GM11168 (cell line): Measurements from ENCODE around the gene CFD.
"Not testable (repeated sequence)": the region's sequence is repeated elsewhere in the genome, so short reads cannot be mapped to it uniquely, and the experiment has no call there.

Source experiments
- in situ Hi-C: fragments of 300-500 bp; cut with MboI; formaldehyde crosslinking; loops from one replicate; pipeline ENCODE4 v1.12.0; 2022; ENCODE audit warnings: low sequenced_read_pairs; ENCODE audit not compliant: unreplicated experiment

The CFD gene

DNA sequence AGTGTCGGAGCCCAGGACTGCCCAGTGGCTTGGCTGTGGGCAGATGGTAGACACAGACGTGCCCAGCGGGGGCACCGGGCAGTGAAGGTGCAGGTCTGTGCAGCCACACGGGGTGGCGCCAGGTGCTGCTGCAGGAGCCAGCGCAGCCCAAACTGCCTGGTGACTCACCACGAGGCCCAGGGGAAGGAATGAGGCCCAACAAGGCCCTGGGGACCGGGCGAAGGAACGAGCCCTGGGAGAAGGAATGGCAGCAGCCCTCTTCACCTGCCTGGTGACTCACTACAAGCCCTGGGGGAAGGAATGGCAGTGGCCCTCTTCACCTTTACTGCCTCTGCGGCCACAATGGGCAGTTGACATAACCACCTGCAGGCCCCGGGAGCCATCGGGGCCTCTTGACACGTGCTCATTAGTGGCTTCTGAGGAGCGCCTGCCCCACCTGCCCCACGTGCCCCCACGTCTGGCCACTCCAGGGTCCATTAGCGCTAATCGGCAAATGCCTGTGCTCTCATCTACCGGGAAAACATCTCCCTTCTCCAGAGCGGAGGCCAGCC, 24.3 kb downstream of the CFD start:
- in situ Hi-C loops = no loop called here

DNA sequence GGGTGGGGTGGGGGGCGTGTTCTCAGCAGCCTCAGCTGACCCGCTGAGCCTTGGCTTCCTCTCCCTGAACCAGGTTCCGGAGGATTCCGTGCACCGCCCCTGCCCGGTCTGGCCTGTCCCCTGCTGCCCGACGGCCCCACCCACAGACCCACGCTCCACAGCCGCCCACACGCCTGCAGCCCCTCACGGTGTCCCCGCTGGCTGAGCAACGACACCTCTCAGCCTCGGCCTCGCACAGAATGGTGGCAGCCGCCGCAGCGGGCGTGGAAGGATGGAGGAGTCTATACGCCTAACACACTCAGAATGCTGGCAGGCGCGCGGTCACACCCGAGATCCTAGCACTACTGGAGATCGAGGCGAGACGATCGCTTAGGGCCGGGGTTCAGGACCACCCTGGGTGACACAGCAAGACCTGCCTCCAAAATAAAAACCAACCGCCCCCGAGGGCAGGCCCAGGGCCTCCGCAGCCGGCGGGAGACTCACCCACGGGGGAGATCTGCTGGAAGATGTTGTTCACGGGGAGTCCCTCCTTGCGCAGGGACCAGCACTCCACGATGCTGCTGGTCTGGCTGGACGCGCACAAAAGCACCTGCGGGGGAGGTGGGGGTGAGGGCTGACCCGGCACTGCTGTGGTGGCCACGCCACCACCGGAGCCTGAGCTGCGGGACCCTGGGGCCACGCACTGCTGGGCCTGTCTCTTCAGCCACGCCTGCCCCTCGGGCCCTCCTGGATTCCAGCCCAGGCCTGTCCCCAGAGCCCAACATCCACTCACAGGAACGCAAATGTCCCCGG, 25.2 kb downstream of the CFD start:
- in situ Hi-C loops = no loop called here

GRCh38 chr19:885536-886224, 26.2 kb downstream of the CFD start:
- in situ Hi-C loops = no loop called here

DNA sequence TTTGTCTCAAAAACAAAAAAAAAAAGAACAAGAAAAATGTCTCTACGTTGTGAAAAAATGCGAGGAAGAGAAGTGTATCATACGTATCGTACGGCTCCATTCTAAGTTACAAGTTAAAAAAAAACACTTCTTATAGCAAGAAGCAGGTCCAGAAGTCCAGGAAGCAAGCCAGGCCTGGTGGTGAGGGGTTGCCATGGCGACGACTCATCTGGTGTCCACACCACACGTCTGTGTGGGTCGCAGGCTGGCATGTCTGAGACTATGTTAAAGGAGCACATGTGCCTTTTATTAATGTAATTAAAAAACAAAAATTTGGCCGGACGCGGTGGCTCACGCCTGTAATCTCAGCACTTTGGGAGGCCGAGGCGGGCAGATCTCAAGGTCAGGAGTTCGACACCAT, 27.6 kb downstream of the CFD start:
- in situ Hi-C loops = no loop called here

- in situ Hi-C loops = no loop called here
These were observed 28.1 kb downstream of the CFD start for GRCh38 chr19:887599-887998.

GRCh38 chr19:888581-889385, 29.3 kb downstream of the CFD start:
- in situ Hi-C loops = no loop called here

- in situ Hi-C loops = no loop called here
These were observed 30.3 kb downstream of the CFD start for GRCh38 chr19:889662-890295.

DNA sequence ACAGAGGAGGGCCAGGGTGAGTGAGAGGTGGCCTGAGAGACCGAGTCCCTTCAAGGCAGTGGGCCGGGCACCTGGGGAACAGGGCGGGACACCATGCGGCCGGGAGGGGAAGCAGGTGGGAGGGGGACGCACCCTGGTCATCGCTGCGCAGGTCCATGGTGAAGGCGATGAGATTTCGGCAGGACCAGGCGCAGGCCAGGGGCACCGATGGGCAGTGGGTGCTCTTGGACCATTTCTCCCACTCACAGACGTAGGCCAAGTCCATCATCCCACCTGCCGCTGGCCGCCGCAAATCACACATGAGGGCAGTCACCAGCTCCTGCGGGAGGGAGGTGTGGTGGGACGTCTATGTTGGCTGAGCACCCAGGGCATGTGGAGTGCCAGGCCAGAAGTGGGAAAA, 31.4 kb downstream of the CFD start:
- in situ Hi-C loops = no loop called here

DNA sequence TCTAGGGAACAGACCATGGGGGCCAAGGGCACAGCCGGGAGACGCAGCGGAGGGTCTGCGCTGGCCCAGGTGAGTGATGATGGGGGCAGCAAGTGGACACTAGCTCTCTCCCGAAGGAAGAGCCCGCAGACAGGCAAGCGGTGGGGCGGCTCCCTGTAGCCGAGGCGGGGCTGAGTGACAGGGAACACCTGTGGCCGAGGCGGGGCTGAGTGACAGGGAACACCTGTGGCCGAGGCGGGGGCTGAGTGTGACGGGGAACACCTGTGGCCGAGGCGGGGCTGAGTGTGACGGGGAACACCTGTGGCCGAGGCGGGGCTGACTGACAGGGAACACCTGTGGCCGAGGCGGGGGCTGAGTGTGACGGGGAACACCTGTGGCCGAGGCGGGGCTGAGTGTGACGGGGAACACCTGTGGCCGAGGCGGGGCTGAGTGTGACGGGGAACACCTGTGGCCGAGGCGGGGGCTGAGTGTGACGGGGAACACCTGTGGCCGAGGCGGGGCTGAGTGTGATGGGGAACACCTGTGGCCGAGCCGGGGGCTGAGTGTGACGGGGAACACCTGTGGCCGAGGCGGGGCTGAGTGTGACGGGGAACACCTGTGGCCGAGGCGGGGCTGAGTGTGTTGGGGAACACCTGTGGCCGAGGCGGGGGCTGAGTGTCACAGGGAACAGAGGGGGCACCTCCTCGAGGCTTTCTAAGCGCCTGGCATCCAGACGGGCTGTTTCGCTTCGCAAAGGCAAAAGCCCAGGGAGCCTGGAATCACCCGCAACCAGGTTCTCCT, 32.1 kb downstream of the CFD start:
- in situ Hi-C loops = not testable (repeated sequence)

DNA sequence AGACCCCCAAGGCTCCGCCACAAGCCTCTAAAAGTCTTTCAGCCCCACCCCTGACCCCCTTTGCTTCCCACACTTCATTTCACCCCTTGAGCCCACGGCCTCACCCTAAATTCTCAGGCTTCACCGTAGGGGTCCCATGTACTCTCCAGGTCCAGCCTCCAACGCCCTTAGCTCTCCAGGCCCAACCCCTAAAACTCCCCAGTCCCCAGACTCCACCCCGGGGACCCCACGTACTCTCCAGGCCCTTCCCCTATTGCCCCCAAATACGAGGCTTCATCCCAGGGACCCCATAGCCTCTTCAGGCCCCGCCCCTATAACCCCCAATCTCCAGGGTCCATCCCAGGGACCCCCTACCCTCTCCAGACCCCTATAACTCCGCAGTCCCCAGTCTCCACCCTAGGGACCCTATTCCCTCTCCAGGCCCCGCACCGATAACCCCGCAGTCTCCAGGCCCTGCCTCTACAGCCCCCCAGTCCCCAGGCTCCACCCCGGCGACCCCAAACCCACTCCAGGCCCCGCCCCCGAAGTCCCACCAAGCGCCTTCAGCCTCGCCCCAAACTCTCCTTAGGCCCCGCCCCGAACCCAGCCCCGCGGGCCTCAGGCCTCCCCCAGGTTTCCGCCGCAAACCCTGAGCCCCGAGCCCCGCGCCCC, 32.9 kb downstream of the CFD start:
- in situ Hi-C loops = no loop called here

DNA sequence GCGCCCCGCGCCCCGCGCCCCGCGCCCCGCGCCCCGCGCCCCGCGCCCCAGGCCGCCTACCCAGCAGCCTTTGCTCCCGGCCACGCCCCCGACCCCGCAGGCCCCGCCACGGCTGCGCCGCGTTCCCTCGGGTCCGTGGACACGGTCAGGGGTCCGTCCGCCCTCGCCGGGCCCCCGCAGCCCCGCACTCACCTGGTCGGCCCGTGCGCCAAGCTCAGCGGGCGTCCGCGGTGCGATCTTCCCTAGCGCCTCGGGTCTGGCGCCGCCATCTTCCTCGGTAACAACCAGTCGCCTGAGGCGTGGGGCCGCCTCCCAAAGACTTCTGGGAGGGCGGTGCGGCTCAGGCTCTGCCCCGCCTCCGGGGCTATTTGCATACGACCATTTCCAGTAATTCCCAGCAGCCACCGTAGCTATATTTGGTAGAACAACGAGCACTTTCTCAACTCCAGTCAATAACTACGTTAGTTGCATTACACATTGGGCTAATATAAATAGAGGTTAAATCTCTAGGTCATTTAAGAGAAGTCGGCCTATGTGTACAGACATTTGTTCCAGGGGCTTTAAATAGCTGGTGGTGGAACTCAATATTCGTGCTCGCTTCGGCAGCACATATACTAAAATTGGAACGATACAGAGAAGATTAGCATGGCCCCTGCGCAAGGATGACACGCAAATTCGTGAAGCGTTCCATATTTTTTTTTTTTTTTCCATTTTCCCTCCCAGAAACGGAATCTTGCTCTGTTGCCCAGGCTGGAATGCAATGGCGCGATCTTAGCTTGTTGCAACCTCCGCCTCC, 33.6 kb downstream of the CFD start, which contains the start of the genes MED16 and RNU6-9:
MED16 (minus strand) TSS at position 294 of the 796 bp plus-strand sequence. CDS start 2,056 bp downstream, outside the sequence.
RNU6-9 (plus strand) TSS at position 591 of the 796 bp plus-strand sequence.
- in situ Hi-C loops = no loop called here

GRCh38 chr19:896434-896833, 37.0 kb downstream of the CFD start:
- in situ Hi-C loops = no loop called here

- in situ Hi-C loops = no loop called here
These were observed 37.5 kb downstream of the CFD start for GRCh38 chr19:896999-897398.

- in situ Hi-C loops = no loop called here
These were observed 38.1 kb downstream of the CFD start for GRCh38 chr19:897442-898039.

DNA sequence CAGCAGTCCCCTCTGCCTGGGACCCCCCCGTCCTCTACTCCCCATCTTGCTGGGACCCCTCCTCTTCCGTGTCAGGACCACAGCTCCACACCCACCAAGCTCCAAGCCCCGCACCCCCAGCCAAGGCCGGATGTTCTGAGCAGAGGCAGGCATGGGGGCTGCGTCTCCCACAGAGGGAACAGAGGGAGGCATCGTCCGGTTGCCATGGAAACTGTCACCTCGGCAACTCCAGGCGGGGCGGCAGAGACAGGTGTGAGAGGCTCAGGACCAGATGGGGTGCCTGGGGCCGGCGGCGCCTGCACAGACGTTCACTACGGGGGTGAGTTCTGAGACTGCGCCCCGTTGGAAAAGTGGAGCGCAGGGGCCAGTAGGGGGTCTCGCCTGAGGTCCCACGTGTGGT, 39.2 kb downstream of the CFD start:
- in situ Hi-C loops = no loop called here

DNA sequence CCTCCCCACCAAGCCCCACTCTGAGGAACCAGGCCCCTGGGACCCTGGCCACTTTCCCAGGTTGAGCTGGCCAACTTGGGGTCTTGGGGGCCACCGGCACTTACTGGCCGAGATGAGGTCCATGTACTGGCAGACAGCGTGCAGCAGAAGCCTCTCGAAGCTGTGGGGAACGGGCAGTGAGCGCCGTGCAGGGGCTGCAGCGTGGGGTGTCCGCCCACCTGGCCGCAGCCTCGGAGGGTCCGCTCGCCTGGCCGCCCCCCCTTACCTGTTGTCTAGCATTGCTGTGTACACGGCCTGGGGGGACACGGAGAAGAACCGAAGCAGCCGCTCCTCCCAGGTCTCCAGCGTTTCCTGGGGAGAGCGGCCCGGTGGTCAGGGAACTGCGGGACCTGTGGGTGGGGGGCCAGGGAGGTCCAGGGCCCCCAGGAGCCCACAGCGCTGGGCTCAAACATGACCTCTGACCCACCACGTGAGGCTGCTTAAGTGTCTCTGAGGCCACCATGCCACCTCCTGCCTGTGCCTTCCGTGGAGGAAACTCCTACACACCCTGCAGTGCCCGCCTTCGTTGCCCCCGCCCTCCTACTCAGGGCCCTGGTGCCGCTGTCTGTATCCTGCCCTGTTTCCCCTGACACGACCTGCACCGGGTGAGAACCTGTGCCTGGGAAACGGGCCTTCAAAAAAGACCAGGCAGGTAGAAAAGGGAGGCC, 40.0 kb downstream of the CFD start:
- in situ Hi-C loops = loop anchor here (5.0 kb wide), 1 partner anchor 37 kb away; no protein-coding TSS in a partner anchor

DNA sequence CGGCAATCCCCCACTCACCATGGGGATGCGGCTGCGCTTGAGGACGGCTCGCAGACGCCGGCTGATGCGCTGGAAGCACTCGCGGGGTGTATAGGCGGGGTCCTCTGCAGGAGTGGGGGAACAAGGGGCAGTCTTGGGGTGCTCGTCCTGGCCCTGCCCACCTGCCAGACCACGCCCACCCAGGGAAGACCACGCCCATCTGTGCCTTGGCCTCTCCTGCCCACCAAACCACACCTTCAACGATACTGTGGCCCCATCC, 40.5 kb downstream of the CFD start:
- in situ Hi-C loops = loop anchor here (5.0 kb wide), 1 partner anchor 38 kb away; no protein-coding TSS in a partner anchor
